HepG2 (cell line): ENCODE results near the gene TRPC6. TPM values are rescaled to one million over a fixed set of nuclear protein-coding genes. Genes with fewer than 3 reads are reported as not detected.
A peak's percentile ranks its signal among the peaks of the same experiment; 100 is the strongest.

Source experiments
- FOXA3 ChIP-seq: IDR thresholded peaks from 2 replicates; pipeline ENCODE4 v1.6.1; 2016; ENCODE audit warnings: missing genetic modification reagents, missing compliant biosample characterization
- HIC2 ChIP-seq: sonication (generic); formaldehyde crosslinking; IDR thresholded peaks from 2 replicates; pipeline ENCODE4 v1.9.0; 2022; ENCODE audit warnings: low read depth, missing genetic modification reagents
- IRF1 ChIP-seq: sonication (generic); formaldehyde crosslinking; IDR thresholded peaks from 2 replicates; pipeline ENCODE4 v1.4.0; 2020; ENCODE audit warnings: low read depth, mild to moderate bottlenecking, missing genetic modification reagents
- SIN3B ChIP-seq: fragments of 150-350 bp; IDR thresholded peaks from 2 replicates; pipeline ENCODE4 v1.6.1; 2014; ENCODE audit warnings: low read length
- SOX13 ChIP-seq, 3 experiments: fragments of 450-650 bp in 1 of 3; sonication (generic) in 1 of 3; formaldehyde crosslinking in 1 of 3; IDR thresholded peaks in 2 of 3; conservative IDR thresholded peaks in 1 of 3; 2 replicates each; pipeline versions ENCODE4 v1.5.0 to v1.6.1; 2016 to 2020; ENCODE audit warnings: antibody characterized with exemption in 1 of 3, mild to moderate bottlenecking in 1 of 3, missing compliant biosample characterization in 1 of 3, missing genetic modification reagents in 1 of 3, moderate library complexity in 1 of 3
- ZEB1 ChIP-seq: IDR thresholded peaks from 2 replicates; pipeline ENCODE4 v1.6.1; 2012; ENCODE audit warnings: mild to moderate bottlenecking, low read depth, inconsistent platforms; ENCODE audit not compliant: insufficient replicate concordance
- ZNF281 ChIP-seq: sonication (generic); formaldehyde crosslinking; IDR thresholded peaks from 2 replicates; pipeline ENCODE4 v1.4.0; 2020; ENCODE audit warnings: missing genetic modification reagents, borderline replicate concordance
- ZNF562 ChIP-seq: sonication (generic); formaldehyde crosslinking; IDR thresholded peaks from 2 replicates; pipeline ENCODE4 v1.8.0; 2022; ENCODE audit warnings: missing genetic modification reagents, borderline replicate concordance
- polyA plus RNA-seq, 8 experiments: library from polyadenylated mRNA; depleted of rRNA in 3 of 8; stranded (reverse) in 7 of 8; unstranded in 1 of 8; fragments of >200 nt; fragmentation: Illumina TruSeq in 4 of 8; extraction: Trizol in 4 of 8; gene quantifications; 2 replicates each; pipeline versions ENCODE4 v1.2.1 to v1.2.3, GENCODE V29; 2011 to 2016; ENCODE audit warnings: low read depth in 4 of 8, missing spikeins in 1 of 8, mixed read lengths in 1 of 8; ENCODE audit not compliant: insufficient read depth in 1 of 8
- total RNA-seq, 5 experiments: library from RNA; depleted of rRNA; stranded (reverse); fragments of >200 nt; fragmentation: Illumina TruSeq; extraction: Trizol; gene quantifications; 2 replicates each; pipeline ENCODE4 v1.2.3, GENCODE V29; 2016; ENCODE audit warnings: low read depth in 1 of 5

The TRPC6 gene
- total and polyA plus RNA-seq, 2 of the 13 experiments (the other 11 are each of a cell fraction or from before 2014, with no cell fraction given): not detected

GRCh38 chr11:101466352-101466751 lies 117.5 kb downstream of the TRPC6 start (continued):
- TF ChIP-seq ZEB1 (no peak), FOXA3 (peak; percentile 30; the same call in 1 of the 2 replicates), IRF1 (CRISPR knock-in tag) (no peak), SIN3B (no peak), HIC2 (CRISPR knock-in tag) (peak; percentile 70), ZNF281 (peak; percentile 78; the same call in 1 of the 2 replicates), SOX13 (IDR thresholded peaks at IDR 0.05) (no peak), SOX13 (CRISPR knock-in tag; conservative IDR thresholded peaks at IDR 0.05 in 1 of 2, IDR thresholded peaks at IDR 0.05 in 1 of 2) (peak in 1 of 2 experiments; percentile 37; a peak in 1 of 4 replicates), ZNF562 (CRISPR knock-in tag) (no peak)
